ENCODE results near the gene RNASE7. TPM values are rescaled to one million over a fixed set of nuclear protein-coding genes. Genes with fewer than 3 reads are reported as not detected.
"Not testable (repeated sequence)": the region's sequence is repeated elsewhere in the genome, so short reads cannot be mapped to it uniquely, and the experiment has no call there.

The RNASE7 gene
- total and polyA plus RNA-seq, 8 donors, result 0.14 to 0.24 (median 0.20) TPM; not detected in 4

GRCh38 chr14:20998674-20999366 is 43.3 kb upstream of the RNASE7 start, which contains the start of gene SLC39A2:
Gene SLC39A2 (plus strand): TSS chr14:20999293. CDS start chr14:20999447, 154 bp downstream.
- ATAC-seq, result peak; percentile 94
- peaks cover 0 to 42% of the 10 kb centered on the region in 2 donors for H3K36me3 ChIP-seq
- H3K9me3 ChIP-seq, result no peaks in the 10 kb centered on the region
- DNase-seq, result peak in 2 of 4 donors; percentile 63 to 69
- no peaks in the 10 kb centered on the region for H3K27me3 ChIP-seq
- intact Hi-C loops (cut with DNase I), result no loop called here
- no peaks in the 10 kb centered on the region for H3K4me1 ChIP-seq
- no peak within 1 kb of the TSS for H3K4me3 ChIP-seq
- TF ChIP-seq CTCF (IDR thresholded peaks at IDR 0.05), result no peak
- peak within 1 kb of the TSS in 1 of 2 donors; percentile 33 for H3K27ac ChIP-seq

GRCh38 chr14:20999591-20999990 is 42.6 kb upstream of the RNASE7 start:
- no peak for TF ChIP-seq CTCF (IDR thresholded peaks at IDR 0.05)
- H3K9me3 ChIP-seq, result no peaks in the 10 kb centered on the region
- ATAC-seq, result no peak
- no peak for DNase-seq
- no peaks in the 10 kb centered on the region for H3K27me3 ChIP-seq
- H3K36me3 ChIP-seq, result peaks cover 0 to 35% of the 10 kb centered on the region in 2 donors
- intact Hi-C loops (cut with DNase I), result no loop called here
- H3K27ac ChIP-seq, result no peak overlapping the region
- no peak overlapping the region for H3K4me3 ChIP-seq
- H3K4me1 ChIP-seq, result no peaks in the 10 kb centered on the region

GRCh38 chr14:21001218-21001617 is 40.9 kb upstream of the RNASE7 start:
- Histone ChIP-seq H3K4me1 (no peaks in the 10 kb centered on the region), H3K36me3 (peaks cover 0 to 18% of the 10 kb centered on the region in 2 donors), H3K9me3 (no peaks in the 10 kb centered on the region), H3K27me3 (no peaks in the 10 kb centered on the region), H3K4me3 (no peak overlapping the region), H3K27ac (no peak overlapping the region)
- no peak for TF ChIP-seq CTCF (IDR thresholded peaks at IDR 0.05)
- no peak for DNase-seq
- ATAC-seq, result no peak
- intact Hi-C loops (cut with DNase I), result no loop called here

GRCh38 chr14:21003788-21004346 is 38.3 kb upstream of the RNASE7 start:
- H3K4me1 ChIP-seq, result no peaks in the 10 kb centered on the region
- DNase-seq (no peak), ATAC-seq (no peak)
- H3K27me3 ChIP-seq, result no peaks in the 10 kb centered on the region
- no peak for TF ChIP-seq CTCF (IDR thresholded peaks at IDR 0.05)
- H3K9me3 ChIP-seq, result no peaks in the 10 kb centered on the region
- H3K4me3 ChIP-seq, result no peak overlapping the region
- H3K27ac ChIP-seq, result no peak overlapping the region
- H3K36me3 ChIP-seq, result no peaks in the 10 kb centered on the region
- intact Hi-C loops (cut with DNase I), result no loop called here

GRCh38 chr14:21009721-21010120 is 32.4 kb upstream of the RNASE7 start:
- DNase-seq; H3K4me1 ChIP-seq; intact Hi-C loops (cut with DNase I); ATAC-seq; H3K27me3 ChIP-seq; H3K36me3 ChIP-seq; H3K27ac ChIP-seq; H3K9me3 ChIP-seq; H3K4me3 ChIP-seq: not testable (repeated sequence)
